CD14-positive monocyte (primary cell): Measurements from ENCODE around the gene MANSC4. TPM values are rescaled to one million over a fixed set of nuclear protein-coding genes. Genes with fewer than 3 reads are reported as not detected.

Source experiments
- DNase-seq, 3 donors: peaks; one replicate each; pipeline ENCODE4 v3.0.0-alpha.2; 2011 to 2022
- H2AFZ ChIP-seq: 2 replicates; pipeline ENCODE4 v1.6.0; 2012; ENCODE audit warnings: mild to moderate bottlenecking, low read depth, low read length, inconsistent platforms; ENCODE audit not compliant: insufficient read depth, poor library complexity, severe bottlenecking
- H3K27ac ChIP-seq, 2 donors: 1 replicate in 1 of 2; 2 replicates in 1 of 2; pipeline ENCODE4 v1.5.1; 2012 to 2013; ENCODE audit warnings: low read length in 2 of 2, control low read depth in 1 of 2, inconsistent platforms in 1 of 2, low read depth in 1 of 2, mild to moderate bottlenecking in 1 of 2
- H3K27me3 ChIP-seq, 2 donors: one replicate each; pipeline versions ENCODE4 v1.6.0 to v1.6.1; 2011 to 2013; ENCODE audit warnings: low read length in 2 of 2; ENCODE audit not compliant: control insufficient read depth in 2 of 2, insufficient read depth in 2 of 2
- H3K36me3 ChIP-seq, 2 donors: replicated peaks in 1 of 2; 1 replicate in 1 of 2; 2 replicates in 1 of 2; pipeline versions ENCODE4 v1.5.1 to v1.6.1; 2012 to 2013; ENCODE audit warnings: low read length in 2 of 2, control low read depth in 1 of 2, inconsistent platforms in 1 of 2, mild to moderate bottlenecking in 1 of 2; ENCODE audit not compliant: insufficient read depth in 2 of 2, control insufficient read depth in 1 of 2
- H3K4me1 ChIP-seq, 2 donors: 1 replicate in 1 of 2; 2 replicates in 1 of 2; pipeline versions ENCODE4 v1.5.1 to v1.6.1; 2012 to 2013; ENCODE audit warnings: low read length in 2 of 2, control low read depth in 1 of 2, inconsistent platforms in 1 of 2, mild to moderate bottlenecking in 1 of 2, moderate library complexity in 1 of 2; ENCODE audit not compliant: insufficient read depth in 2 of 2, control insufficient read depth in 1 of 2
- H3K4me2 ChIP-seq: replicated peaks from 2 replicates; pipeline ENCODE3; 2012; ENCODE audit warnings: low read length, moderate library complexity, mild to moderate bottlenecking; ENCODE audit not compliant: poor library complexity, severe bottlenecking; ENCODE audit errors: extremely low read depth
- H3K4me3 ChIP-seq, 3 experiments: fragments of 200-600 bp in 1 of 3; sonication (generic) in 1 of 3; replicated peaks in 1 of 3; 1 replicate in 2 of 3; 2 replicates in 1 of 3; pipeline ENCODE4 v1.5.1; 2011 to 2013; ENCODE audit warnings: low read length in 3 of 3, mild to moderate bottlenecking in 3 of 3, control low read depth in 2 of 3, low read depth in 2 of 3, inconsistent platforms in 1 of 3, moderate library complexity in 1 of 3
- H3K79me2 ChIP-seq: 2 replicates; pipeline ENCODE4 v1.6.0; 2012; ENCODE audit warnings: mild to moderate bottlenecking, control low read depth, inconsistent platforms, low read length, moderate library complexity; ENCODE audit not compliant: insufficient read depth
- H3K9ac ChIP-seq: 2 replicates; pipeline ENCODE4 v1.6.0; 2017; ENCODE audit warnings: low read length, mild to moderate bottlenecking; ENCODE audit not compliant: insufficient read depth, poor library complexity, severe bottlenecking
- H3K9me3 ChIP-seq, 2 donors: replicated peaks in 1 of 2; 1 replicate in 1 of 2; 2 replicates in 1 of 2; pipeline versions ENCODE4 v1.5.1 to v1.6.1; 2012 to 2013; ENCODE audit warnings: low read length in 2 of 2, control low read depth in 1 of 2; ENCODE audit not compliant: control insufficient read depth in 1 of 2, insufficient read depth in 1 of 2
- H4K20me1 ChIP-seq: 2 replicates; pipeline ENCODE4 v1.6.0; 2012; ENCODE audit warnings: mild to moderate bottlenecking, low read length, control low read depth, moderate library complexity; ENCODE audit not compliant: insufficient read depth
- H3K27ac Mint-ChIP-seq, 7 donors: one replicate each; pipeline ENCODE4 v1.8.0; 2020; ENCODE audit warnings: mild to moderate bottlenecking in 7 of 7, mixed read lengths in 7 of 7, moderate library complexity in 6 of 7, inconsistent platforms in 2 of 7
- H3K27me3 Mint-ChIP-seq, 3 donors: one replicate each; pipeline ENCODE4 v1.8.0; 2021 to 2022; ENCODE audit warnings: low read depth in 3 of 3, mild to moderate bottlenecking in 3 of 3, mixed read lengths in 3 of 3, moderate library complexity in 3 of 3, inconsistent platforms in 1 of 3
- H3K36me3 Mint-ChIP-seq, 2 donors: one replicate each; pipeline ENCODE4 v1.8.0; 2020; ENCODE audit warnings: mixed read lengths in 2 of 2, inconsistent platforms in 1 of 2, mild to moderate bottlenecking in 1 of 2
- H3K4me1 Mint-ChIP-seq: one replicate; pipeline ENCODE4 v1.8.0; 2020; ENCODE audit warnings: mild to moderate bottlenecking, mixed read lengths
- H3K4me3 Mint-ChIP-seq, 2 donors: one replicate each; pipeline ENCODE4 v1.8.0; 2020; ENCODE audit warnings: mild to moderate bottlenecking in 2 of 2, mixed read lengths in 2 of 2, moderate library complexity in 1 of 2
- H3K9me3 Mint-ChIP-seq, 7 donors: one replicate each; pipeline ENCODE4 v1.8.0; 2020 to 2022; ENCODE audit warnings: mixed read lengths in 7 of 7, mild to moderate bottlenecking in 6 of 7, moderate library complexity in 6 of 7, inconsistent platforms in 2 of 7
- WGBS: methylation state at CpG from one replicate; pipeline ENCODE4 v1.1.5; 2013; ENCODE audit warnings: missing lambda C conversion rate; ENCODE audit not compliant: insufficient coverage; 5-methylcytosine and 5-hydroxymethylcytosine counted together
- intact Hi-C, 2 donors: fragments of 100-400 bp; cut with micrococcal nuclease; formaldehyde crosslinking; loops; one replicate each; pipeline versions ENCODE4 v1.15.0 to v1.15.1; 2023
- polyA plus RNA-seq, 3 donors: library from polyadenylated mRNA; depleted of rRNA in 1 of 3; unstranded in 2 of 3; stranded (reverse) in 1 of 3; fragments of 300-500 nt in 2 of 3; fragments of >200 nt in 1 of 3; fragmentation: Illumina TruSeq in 2 of 3; gene quantifications; 1 replicate in 2 of 3; 2 replicates in 1 of 3; pipeline ENCODE4 v1.2.3, GENCODE V29; 2012 to 2021
- TF ChIP-seq, protein P1 (sequence below): fragments of 200-600 bp; IDR thresholded peaks from one replicate; pipeline ENCODE4 v1.8.0; 2022; ENCODE audit warnings: antibody characterized with exemption, mild to moderate bottlenecking

Gene MANSC4
- polyA plus RNA-seq, 3 donors, result not detected

DNA sequence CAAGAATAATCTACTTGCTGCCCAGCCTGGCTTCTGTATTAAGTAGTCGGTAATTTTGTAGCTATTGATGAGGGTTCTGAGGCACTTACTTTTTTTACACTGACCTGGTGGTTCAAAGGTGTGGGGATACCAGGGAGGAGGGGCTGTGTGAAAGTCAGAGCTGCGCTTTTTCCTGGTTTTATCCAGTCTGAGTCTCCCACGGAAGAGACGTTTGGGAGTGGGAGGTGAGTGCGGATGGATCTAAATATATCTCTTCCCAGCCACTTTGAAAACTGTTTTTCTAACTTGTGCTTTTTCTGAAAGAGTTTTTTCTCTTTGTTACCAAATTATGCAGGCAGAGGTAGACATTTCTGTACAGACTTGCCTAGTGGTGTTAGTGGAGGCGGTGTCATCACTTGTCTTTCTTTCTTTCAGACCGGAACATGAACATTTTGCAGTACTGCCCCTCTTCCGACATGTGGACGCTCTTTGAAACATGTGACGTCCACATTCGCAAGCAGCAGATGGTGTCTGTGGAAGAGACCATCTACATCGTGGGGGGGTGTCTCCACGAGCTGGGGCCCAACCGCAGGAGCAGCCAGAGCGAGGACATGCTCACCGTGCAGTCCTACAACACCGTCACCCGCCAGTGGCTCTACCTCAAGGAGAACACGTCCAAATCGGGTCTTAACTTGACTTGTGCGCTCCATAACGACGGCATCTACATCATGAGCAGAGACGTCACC, 17.4 kb upstream of the MANSC4 start:
- DNase-seq, result no peak
- H3K27ac Mint-ChIP-seq, result peak overlapping the region in 1 of 7 donors; percentile 4
- H3K36me3 ChIP-seq, result peaks cover 43 to 84% of the 10 kb centered on the region in 2 donors
- no peaks in the 10 kb centered on the region for H4K20me1 ChIP-seq
- no peaks in the 10 kb centered on the region for H3K4me1 Mint-ChIP-seq
- no peaks in the 10 kb centered on the region for H3K9me3 ChIP-seq
- WGBS, result over 99% methylated on average over 18 of the region's 24 CpGs
- H3K79me2 ChIP-seq, result no peaks in the 10 kb centered on the region
- H3K4me2 ChIP-seq, result no peak overlapping the region
- no peaks in the 10 kb centered on the region for H3K4me1 ChIP-seq
- H3K27ac ChIP-seq, result no peak overlapping the region
- peaks cover 60 to 72% of the 10 kb centered on the region in 2 donors for H3K36me3 Mint-ChIP-seq
- H3K4me3 Mint-ChIP-seq, result no peak overlapping the region
- no peaks in the 10 kb centered on the region for H3K9me3 Mint-ChIP-seq
- TF ChIP-seq, protein P1, sequence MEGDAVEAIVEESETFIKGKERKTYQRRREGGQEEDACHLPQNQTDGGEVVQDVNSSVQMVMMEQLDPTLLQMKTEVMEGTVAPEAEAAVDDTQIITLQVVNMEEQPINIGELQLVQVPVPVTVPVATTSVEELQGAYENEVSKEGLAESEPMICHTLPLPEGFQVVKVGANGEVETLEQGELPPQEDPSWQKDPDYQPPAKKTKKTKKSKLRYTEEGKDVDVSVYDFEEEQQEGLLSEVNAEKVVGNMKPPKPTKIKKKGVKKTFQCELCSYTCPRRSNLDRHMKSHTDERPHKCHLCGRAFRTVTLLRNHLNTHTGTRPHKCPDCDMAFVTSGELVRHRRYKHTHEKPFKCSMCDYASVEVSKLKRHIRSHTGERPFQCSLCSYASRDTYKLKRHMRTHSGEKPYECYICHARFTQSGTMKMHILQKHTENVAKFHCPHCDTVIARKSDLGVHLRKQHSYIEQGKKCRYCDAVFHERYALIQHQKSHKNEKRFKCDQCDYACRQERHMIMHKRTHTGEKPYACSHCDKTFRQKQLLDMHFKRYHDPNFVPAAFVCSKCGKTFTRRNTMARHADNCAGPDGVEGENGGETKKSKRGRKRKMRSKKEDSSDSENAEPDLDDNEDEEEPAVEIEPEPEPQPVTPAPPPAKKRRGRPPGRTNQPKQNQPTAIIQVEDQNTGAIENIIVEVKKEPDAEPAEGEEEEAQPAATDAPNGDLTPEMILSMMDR, result no peak
- no peaks in the 10 kb centered on the region for H3K27me3 ChIP-seq
- H2AFZ ChIP-seq, result no peak overlapping the region
- intact Hi-C loops, result no loop called here
- H3K27me3 Mint-ChIP-seq, result no peaks in the 10 kb centered on the region
- no peak overlapping the region for H3K4me3 ChIP-seq
- H3K9ac ChIP-seq, result no peak overlapping the region

DNA sequence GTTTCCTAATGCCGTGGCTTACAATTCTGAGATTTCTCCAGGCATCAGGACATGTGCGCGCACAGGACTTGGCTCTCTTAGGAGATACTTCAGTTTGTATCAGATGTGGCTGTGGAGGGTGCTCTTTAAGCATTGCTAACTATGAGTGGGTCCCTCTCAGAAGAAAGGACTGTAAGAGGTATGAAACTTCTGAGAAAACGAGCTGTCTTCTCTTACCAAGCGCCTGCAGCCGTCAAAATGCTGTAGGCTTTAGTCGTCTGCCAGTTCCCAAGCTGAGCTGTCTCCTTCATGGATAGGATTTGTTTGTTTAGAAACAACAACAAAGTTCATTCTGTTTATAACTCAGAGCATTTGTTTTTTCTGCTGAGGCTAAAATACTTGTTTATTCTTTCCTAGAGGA, 16.1 kb upstream of the MANSC4 start:
- H3K4me1 Mint-ChIP-seq, result no peaks in the 10 kb centered on the region
- DNase-seq, result no peak
- no peak overlapping the region for H3K27ac ChIP-seq
- H3K27me3 ChIP-seq, result no peaks in the 10 kb centered on the region
- no peaks in the 10 kb centered on the region for H3K27me3 Mint-ChIP-seq
- no peaks in the 10 kb centered on the region for H4K20me1 ChIP-seq
- peaks cover 70 to 85% of the 10 kb centered on the region in 2 donors for H3K36me3 Mint-ChIP-seq
- no peak overlapping the region for H3K4me2 ChIP-seq
- no peaks in the 10 kb centered on the region for H3K79me2 ChIP-seq
- no peaks in the 10 kb centered on the region for H3K9me3 ChIP-seq
- H3K27ac Mint-ChIP-seq, result no peak overlapping the region
- H3K4me3 ChIP-seq, result no peak overlapping the region
- no peak overlapping the region for H3K4me3 Mint-ChIP-seq
- intact Hi-C loops, result no loop called here
- 100% methylated on average over 3 of the region's 7 CpGs for WGBS
- H3K9ac ChIP-seq, result no peak overlapping the region
- peaks cover 52 to 93% of the 10 kb centered on the region in 2 donors for H3K36me3 ChIP-seq
- no peaks in the 10 kb centered on the region for H3K4me1 ChIP-seq
- H2AFZ ChIP-seq, result no peak overlapping the region
- TF ChIP-seq, protein P1, result no peak
- H3K9me3 Mint-ChIP-seq, result no peaks in the 10 kb centered on the region
